Measurements from ENCODE around the gene ANO7.

GRCh38 chr2:241237949-241238371, 49.5 kb downstream of the ANO7 start:
- TF ChIP-seq CTCF (conservative IDR thresholded peaks at IDR 0.05): no peak
- no peak for TF ChIP-seq ZFX (IDR thresholded peaks at IDR 0.05)

Measured in C4-2B (cell line).